ENCODE results near the gene TLL2.

DNA sequence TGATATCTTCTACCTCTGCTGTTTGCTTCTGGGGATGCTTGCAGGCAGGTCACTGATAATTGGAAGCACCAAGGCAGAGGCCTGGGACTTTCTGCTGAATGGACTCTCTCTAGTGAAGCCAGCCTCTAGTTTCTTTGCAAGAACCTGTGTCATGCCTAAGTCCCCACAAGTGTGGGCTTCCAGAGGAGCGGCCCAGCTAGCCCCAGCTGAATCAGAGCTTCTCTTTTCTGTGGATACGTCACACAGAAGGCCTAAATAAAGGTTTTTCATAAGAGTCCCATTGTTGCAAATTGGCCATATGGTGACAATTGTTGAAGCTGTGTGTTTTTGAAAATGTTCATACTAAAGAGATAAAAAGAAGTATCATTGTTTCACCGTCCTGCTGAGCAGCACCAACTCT is 148.2 kb downstream of the TLL2 start:
- TF ChIP-seq POLR2AphosphoS5 (IDR thresholded peaks at IDR 0.05; ENCODE audit: low read depth, low read length) = no peak
- no peak for TF ChIP-seq SIN3A (IDR thresholded peaks at IDR 0.05; ENCODE audit: borderline replicate concordance, insufficient read depth, low read length)
- no peak for TF ChIP-seq TAF1 (IDR thresholded peaks at IDR 0.05; ENCODE audit: borderline replicate concordance, insufficient read depth, low read length)
